Measurements from ENCODE around the gene SNRNP200.

DNA sequence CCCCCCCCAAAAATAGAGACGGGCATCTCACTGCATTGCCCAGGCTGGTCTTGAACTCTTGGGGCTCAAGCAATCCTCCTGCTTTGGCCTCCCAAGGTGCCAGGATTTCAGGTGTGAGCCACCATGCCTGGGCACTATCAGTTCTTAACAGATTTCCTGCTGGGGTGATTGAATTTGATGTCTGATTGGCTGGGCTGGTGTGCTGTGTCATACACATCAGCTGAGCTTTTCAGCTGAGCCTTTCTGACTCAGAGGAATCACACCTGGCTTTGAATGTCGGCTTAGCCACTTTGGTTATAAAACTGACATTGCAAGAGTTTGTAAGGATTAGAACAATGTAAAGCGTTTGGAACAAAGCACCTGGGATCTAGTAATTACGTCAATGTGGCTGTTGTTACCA is 49.1 kb upstream of the SNRNP200 start:
- no peak for TF ChIP-seq POLR2A (IDR thresholded peaks at IDR 0.05)
- TF ChIP-seq EP300 (IDR thresholded peaks at IDR 0.05) = no peak
- no peak for TF ChIP-seq POLR2AphosphoS5 (IDR thresholded peaks at IDR 0.05)
- TF ChIP-seq CTCF (IDR thresholded peaks at IDR 0.05) = no peak
